ENCODE results near the gene CTAG1A. TPM values are rescaled to one million over a fixed set of nuclear protein-coding genes. Genes with fewer than 3 reads are reported as not detected.
"Not testable (repeated sequence)": the region's sequence is repeated elsewhere in the genome, so short reads cannot be mapped to it uniquely, and the experiment has no call there.

Gene CTAG1A
- polyA plus RNA-seq, 3 donors, result 0.51 TPM; not detected in 2

DNA sequence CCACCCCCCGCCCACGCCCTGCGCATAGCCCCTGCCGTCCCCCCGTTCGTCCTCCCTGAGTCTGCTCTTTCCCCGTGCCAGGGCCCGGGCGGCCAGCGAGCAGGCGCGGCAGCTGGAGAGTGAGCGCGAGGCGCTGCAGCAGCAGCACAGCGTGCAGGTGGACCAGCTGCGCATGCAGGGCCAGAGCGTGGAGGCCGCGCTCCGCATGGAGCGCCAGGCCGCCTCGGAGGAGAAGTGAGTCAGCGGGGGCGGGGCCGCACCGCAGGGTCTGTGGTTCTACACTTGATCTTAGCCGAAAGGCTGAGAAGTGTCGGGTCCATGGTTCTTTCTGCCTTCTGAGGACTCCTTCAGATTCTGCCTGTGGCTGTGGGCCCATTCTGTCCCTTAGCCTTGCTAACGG, 24.6 kb upstream of the CTAG1A start:
- 64 to 85% (median 73%) methylated on average over 11 to 12 of the region's 31 CpGs for WGBS, 3 donors
- not testable (repeated sequence) for H3K27ac ChIP-seq (ENCODE audit: low read depth, low read length)

DNA sequence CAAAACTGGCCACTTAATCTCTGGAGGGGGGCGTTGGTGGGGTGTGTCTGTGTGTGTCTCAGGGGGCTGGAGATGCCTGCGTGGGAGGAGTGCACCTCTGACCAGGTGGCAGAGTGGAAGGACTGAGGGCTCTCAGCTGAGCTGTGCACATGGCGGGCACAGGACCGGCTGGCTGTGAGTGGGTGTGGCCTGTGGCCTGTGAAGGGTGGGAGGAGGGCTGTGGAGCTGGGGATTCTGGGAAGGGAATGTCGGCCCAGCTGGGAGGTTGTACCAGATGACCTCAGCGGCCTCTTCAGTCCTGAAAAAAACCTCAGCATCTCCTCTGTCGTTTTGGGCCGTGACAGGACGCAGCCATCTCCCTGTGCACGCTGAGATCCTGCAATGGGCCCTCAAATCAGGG, 22.6 kb upstream of the CTAG1A start:
- no CpG with 5 or more reads among the region's 10 CpGs for WGBS, 3 donors
- not testable (repeated sequence) for H3K27ac ChIP-seq (ENCODE audit: low read depth, low read length)

DNA sequence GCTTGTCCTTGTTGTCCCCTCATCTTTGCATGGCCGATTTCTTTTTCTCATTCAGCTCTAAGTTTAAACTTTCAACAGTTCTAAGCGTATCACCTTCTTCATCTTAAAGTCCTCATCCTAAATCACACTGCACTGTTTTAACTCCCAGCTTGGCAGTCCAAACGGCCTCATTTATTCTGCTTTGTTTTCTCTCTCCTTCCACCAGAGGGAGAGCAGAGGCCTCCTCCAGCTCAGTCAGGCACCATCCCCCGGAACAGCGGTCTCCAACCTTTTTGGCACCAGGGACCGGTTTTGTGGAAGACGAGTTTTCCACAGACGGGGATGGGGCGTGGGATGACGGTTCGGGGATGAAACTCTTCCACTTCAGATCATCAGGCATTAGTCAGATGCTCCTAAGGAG, 14.6 kb upstream of the CTAG1A start:
- no CpG with 5 or more reads among the region's 11 CpGs for WGBS, 3 donors
- H3K27ac ChIP-seq (ENCODE audit: low read depth, low read length), result not testable (repeated sequence)

DNA sequence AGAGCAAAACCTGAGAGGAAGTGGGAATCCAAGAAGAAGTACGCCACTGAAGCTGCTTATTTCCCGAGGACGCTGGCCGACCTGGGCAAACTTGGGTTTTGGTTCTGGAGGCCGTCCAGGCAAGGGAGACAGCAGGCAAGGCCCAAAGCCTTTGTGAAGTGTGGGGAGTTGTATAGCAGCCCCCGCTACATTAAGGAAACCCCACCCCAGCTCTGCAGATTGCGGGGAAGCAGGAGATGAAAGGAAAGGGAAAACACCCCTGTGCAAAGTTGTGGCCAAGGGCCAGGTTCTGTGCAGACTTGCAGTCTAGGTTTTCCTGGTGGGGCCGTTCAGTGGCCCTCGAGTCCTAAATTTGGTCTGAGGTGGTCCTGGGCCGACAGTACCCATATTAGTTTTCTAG, 11.9 kb upstream of the CTAG1A start:
- WGBS, 3 donors, result no CpG with 5 or more reads among the region's 10 CpGs
- not testable (repeated sequence) for H3K27ac ChIP-seq (ENCODE audit: low read depth, low read length)

DNA sequence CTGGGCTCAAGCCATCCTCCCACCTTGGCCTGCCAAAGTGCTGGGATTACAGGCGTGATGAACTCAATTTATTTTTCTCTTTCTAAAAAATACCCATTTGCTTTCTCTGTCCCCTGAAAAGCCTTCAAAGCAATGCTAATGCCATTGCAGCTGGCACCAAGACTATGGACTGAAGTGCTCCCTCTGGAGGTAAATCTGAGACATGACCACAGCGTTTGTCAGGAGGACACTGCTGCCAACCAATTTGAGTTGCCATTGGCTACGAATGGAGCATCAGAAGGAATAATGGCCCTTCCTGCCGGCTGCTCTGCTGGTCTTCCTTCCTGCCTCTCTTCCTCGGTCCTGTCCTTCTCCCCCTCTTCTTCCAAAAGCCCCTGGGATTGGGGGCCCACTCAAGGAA, 9.9 kb upstream of the CTAG1A start:
- WGBS, 3 donors, result no CpG with 5 or more reads among the region's 5 CpGs
- not testable (repeated sequence) for H3K27ac ChIP-seq (ENCODE audit: low read depth, low read length)

DNA sequence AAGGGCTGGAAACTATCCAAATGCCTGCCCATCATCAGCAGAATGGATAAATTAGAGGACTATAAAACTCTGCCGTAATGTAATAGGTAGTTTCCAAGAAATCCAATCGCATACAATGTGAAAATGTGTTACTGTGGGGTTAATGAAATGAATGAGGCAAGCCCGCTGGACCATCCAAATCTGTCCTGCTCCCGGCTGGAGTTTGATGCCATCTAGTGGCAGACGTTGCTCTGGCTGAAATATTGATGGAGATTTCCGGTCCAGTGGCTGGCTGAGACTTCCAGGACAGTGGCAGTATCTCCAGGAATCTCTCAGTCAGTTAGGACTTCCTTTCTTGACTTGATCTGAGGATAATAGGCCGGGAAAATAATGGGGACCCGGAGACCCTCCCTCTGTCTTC, 1.9 kb upstream of the CTAG1A start:
- not testable (repeated sequence) for H3K27ac ChIP-seq (ENCODE audit: low read depth, low read length)
- WGBS, 3 donors, result no CpG with 5 or more reads among the region's 8 CpGs

DNA sequence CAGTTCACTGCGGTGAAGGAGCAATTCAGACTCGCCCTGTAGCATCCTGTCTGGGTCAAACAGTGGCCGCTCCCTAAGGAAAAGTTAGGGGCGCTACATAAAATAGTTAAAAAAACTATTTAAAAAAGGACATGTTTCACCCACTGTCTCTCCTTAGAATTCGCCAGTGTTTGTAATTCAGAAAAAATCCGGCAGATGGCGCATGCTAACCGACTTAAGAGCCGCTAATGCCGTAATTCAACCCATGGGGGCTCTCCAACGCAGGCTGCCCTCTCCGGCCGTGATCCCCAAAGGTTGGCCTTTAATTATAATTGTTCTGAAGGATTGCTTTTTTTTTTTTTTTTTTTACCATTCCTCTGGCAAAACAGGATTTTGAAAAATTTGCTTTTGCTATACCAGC, 5.5 kb downstream of the CTAG1A start:
- 31% methylated on average over 3 of the region's 13 CpGs; no CpG with 5 or more reads in 2 of the 3 donors for WGBS, 3 donors
- H3K27ac ChIP-seq (ENCODE audit: low read depth, low read length), result not testable (repeated sequence)

DNA sequence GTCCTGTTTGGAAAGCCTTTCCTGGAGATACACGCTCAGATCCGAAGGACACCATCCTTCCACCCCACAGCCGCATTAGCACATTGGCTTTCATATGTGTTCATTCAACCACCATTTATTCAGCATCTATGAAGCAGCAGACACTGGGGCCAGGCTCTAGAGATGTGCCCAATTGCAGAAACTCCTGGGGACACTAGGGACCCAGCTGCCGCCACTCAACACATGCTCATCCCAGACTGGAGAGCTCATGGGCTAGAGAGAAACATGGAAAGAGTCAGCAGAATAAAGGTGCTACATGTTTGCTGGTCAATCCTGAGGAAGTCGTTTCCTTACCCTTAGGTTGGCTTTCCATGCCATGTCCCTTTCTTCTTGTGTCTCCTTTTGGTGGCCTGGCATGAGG, 7.6 kb downstream of the CTAG1A start:
- H3K27ac ChIP-seq (ENCODE audit: low read depth, low read length), result no peak overlapping the region
- WGBS, 3 donors, result 81 to 91% (median 89%) methylated on average over 5 of the region's 5 CpGs

DNA sequence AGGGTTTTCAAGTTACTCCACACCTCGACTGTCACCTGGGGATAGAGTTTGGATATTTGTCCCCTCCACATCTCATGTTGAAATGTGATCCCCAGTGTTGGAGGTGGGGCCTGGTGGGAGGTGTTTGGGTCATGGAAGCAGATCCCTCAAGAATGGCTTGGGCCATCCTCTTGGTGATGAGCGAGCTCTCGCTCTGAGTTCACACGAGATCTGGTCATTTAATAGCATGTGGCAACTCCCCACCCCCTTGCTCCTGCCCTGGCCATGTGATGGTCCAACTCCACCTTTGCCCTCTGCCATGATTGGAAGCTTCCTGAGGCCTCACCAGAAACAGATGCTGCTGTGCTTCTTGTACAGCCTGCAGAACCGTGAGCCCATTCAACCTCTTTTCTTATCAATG, 8.3 kb downstream of the CTAG1A start:
- WGBS, 3 donors, result 71 to 91% (median 81%) methylated on average over 4 to 5 of the region's 5 CpGs

DNA sequence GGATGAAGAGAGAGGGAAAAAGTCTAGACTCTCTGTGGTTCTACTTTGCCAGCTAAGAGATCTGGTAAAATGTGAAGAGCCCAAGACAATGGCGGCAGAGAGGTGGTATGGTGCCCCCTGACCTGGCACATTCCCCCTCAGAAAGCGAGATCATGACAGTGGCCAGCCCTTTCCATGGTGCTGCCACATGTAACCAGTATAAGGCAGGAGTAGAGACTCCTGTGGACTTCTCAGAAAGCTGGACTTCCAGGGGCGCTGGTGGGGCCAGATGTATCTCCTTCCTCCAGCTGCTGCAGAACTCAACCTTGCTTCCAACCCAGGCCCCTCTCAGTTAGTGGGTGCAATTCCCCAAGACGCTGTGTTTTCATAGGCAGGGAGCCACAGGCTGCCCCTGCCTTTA, 9.6 kb downstream of the CTAG1A start:
- H3K27ac ChIP-seq (ENCODE audit: low read depth, low read length), result no peak overlapping the region
- WGBS, 3 donors, result 68 to 92% (median 71%) methylated on average over 4 of the region's 4 CpGs

More for the DNA sequence above, 8.3 kb downstream of the CTAG1A start:
- H3K27ac ChIP-seq (ENCODE audit: low read depth, low read length), result no peak overlapping the region

DNA sequence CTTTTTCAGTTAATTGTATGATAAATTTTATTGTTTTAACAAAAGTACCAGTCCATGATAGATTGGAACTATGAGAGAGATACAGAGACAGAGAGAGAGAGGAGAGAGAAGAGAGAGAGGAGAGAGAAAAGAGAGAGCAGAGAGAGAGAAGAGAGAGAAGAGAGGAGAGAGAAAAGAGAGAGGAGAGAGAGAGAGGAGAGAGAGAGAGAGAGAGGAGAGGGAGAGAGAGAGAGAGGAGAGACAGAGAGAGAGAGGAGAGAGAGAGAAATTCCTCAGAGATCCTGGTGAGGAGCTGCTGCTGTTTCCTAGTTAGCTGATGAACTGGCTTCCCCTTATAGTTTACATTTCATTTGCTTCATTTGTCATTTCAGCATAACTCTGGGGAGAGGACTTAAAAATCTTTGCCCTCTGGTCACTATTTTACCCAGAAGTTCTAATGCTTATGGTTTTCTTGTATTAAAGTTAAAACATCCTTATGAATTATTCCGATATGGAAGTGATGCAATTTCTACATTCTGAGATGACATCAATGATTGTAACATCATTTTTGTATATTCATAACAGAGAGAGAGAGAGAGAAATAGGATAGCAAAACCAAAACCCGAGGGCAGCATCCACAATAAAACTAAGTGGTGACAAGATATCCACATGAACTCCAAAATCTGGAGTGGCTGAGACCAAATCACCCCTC, 10.8 kb downstream of the CTAG1A start:
- H3K27ac ChIP-seq (ENCODE audit: low read depth, low read length), result no peak overlapping the region
- WGBS, 3 donors, result 48 to 53% (median 52%) methylated on average over 2 of the region's 2 CpGs

DNA sequence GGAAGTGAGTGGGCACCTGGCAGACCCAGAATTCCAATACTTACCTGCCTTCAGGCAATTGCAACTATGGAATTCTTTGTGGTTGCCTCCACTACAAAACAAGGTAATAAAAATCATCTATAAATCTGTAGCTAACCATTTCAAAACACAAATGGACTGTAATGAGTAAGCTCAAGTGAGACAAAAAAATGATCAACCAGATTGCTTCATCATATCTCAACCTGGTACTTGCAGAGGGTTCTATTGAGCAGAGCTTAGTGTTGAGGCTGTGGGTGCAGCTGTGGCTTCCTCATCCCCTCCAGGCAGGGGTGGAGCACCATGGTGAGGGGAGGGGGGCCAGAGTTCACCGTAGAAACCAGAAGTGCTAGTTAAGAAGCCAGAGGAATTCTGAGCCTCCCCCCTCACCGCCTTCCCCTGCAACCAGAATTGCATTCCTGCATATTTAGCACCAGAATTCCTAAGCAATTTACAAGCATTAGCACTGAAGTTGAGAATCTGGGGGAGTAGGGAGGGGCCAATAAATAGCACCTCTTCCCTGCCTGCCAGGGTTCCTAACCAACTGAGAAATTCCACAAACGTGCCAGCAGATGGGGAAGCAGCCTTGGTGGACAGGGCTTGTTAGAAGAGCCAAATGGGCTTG, 11.5 kb downstream of the CTAG1A start:
- WGBS, 3 donors, result 5 to 19% (median 10%) methylated on average over 3 of the region's 3 CpGs
- no peak overlapping the region for H3K27ac ChIP-seq (ENCODE audit: low read depth, low read length)

DNA sequence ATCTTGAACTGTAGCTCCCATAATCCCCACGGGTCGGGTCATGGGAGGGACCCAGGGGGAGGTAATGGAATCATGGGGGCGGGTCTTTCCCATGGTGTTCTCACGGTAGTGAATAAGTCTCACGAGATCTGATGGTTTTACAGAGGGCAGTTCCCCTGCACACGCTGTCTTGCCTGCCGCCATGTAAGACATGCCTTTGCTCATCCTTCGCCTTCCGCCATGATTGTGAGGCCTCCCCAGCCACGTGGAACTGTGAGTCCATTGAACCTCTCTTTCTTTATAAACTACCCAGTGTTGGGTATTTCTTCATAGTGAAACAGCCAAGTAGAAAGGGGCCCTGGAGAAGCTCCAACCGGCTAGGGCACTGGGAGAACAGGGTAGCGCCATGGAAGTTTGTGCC, 12.3 kb downstream of the CTAG1A start:
- WGBS, 3 donors, result 85 to 91% (median 88%) methylated on average over 12 of the region's 12 CpGs
- H3K27ac ChIP-seq (ENCODE audit: low read depth, low read length), result no peak overlapping the region

DNA sequence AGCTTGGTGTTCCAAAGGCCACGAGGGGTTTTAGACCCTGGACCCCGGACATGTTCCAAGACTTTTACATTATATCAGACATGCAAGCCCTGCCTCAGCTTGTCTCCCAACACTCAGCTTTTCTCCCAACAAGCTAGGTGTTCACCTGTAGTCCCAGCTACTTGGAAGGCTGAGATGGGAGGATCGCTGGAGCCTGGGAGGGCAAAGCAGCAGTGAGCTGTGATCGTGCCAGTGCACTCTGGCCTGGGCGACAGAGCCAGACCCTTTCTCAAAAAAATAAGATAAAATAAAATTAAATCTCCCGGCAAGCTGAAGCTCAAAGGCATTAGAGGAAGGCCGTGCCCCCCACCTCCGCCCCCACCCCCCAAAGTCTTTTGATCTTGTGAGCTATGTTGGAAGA, 13.7 kb downstream of the CTAG1A start:
- 83 to 95% (median 83%) methylated on average over 8 of the region's 8 CpGs for WGBS, 3 donors
- H3K27ac ChIP-seq (ENCODE audit: low read depth, low read length), result no peak overlapping the region

DNA sequence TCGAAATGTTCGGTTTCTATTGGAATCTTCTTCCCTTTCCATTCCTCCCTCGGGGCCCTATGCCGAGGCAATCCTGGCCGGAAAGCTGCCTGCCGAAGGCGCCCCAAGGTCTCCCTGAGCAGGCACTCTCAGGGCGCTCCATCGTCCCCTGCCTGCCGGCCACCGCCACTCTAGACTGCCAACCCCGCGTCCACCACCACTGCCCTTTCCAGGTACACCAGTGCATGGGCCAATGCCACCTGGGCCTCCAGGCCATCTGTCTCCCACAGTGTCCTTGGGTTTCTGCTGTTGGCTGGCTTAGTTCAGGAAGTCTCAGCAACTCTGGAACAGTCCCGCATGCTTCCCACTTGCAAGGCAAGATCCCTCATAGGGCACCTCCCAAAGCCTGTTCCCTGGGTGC, 14.6 kb downstream of the CTAG1A start:
- H3K27ac ChIP-seq (ENCODE audit: low read depth, low read length), result no peak overlapping the region
- 84 to 95% (median 92%) methylated on average over 2 to 14 of the region's 14 CpGs for WGBS, 3 donors

DNA sequence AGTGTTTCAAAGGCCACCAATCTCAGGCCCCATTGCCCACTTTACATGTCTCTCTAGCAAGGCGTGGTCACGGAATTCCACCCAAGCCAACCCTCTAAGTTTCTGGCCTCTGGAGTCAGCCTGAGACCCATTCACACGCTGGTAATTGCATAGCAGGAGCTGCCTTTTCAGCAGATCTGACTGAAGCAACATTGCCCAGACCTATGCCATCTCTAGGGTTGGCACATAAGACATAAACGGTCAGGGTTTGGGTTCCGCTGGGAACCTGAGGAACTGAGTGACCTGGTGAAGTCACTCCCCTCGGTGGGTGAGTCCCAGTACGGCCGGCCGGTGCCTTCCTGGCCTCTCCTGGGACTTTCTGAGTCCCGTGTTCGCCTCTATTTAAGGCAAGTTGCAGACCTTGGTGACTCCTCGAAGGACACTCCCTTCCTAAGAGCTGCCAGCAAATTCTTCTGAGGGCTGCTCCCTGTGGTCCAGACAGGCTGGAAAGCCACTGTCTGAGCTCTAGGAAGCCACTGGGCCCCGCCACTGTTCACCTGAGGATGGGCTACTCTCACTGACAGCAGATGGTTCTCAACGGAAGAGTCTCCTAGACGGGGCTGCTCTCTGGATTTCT, 15.9 kb downstream of the CTAG1A start:
- WGBS, 3 donors, result 73 to 76% (median 74%) methylated on average over 12 to 15 of the region's 15 CpGs

DNA sequence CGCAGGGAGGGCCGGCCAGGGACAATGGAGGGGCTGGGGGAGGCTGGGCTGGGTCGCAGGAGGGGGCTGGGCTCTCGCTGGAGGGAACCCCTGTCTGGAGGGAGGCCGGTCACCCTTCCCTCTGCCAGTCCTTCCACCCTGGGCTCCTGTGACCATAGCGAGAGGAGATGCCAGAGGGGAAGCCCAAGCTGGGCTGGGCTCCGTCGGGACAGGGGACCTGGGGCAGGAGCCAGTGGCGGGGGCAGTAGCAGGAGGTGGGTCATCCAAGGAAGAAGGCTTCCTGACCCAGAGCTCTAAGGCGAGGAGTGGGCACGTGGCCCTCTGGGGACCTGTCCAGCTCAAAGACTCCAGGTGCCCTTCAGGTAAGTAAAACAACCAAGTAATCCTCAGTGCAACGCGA, 17.3 kb downstream of the CTAG1A start:
- 77 to 83% (median 81%) methylated on average over 9 to 13 of the region's 13 CpGs for WGBS, 3 donors
- no peak overlapping the region for H3K27ac ChIP-seq (ENCODE audit: low read depth, low read length)

More for the DNA sequence above, 15.9 kb downstream of the CTAG1A start:
- no peak overlapping the region for H3K27ac ChIP-seq (ENCODE audit: low read depth, low read length)

DNA sequence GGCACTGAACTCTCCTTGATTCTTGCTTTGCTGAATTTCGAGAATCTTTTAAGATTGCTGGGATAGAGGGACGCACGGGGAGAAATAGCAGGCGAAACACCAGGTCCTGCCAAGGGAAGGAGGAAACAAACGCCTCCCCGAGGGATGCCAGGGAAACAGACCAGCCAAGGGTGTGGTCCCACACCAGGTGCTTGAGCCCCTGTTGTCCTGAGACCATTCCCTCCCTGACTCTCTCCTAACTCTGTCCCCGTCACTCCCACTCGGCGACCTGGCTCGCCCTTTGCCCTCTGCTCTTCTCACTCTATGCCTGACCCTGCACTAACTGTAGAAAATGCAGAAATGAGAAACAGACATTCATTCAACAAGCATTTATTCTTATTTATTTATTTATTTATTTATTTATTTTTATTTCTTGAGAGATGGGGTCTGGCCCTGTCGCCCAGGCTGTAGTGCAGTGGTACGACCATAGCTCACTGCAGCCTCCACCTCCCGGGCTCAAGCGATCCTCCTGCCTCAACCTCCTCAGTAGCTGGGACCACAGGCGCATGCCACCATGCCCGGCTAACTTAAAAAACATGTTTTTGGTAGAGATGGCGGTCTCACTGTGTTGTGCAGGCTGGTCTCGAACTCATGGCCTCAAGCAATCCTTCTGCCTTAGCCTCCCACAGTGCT, 18.0 kb downstream of the CTAG1A start:
- H3K27ac ChIP-seq (ENCODE audit: low read depth, low read length), result no peak overlapping the region
- WGBS, 3 donors, result 87 to 92% (median 88%) methylated on average over 18 of the region's 18 CpGs
